Erythroblast (primary cell): ENCODE results near the gene DEF6.

Experiments used
- GATA1 ChIP-seq: IDR thresholded peaks from 2 replicates; pipeline ENCODE4 v1.6.1; 2011; ENCODE audit warnings: low read depth, mild to moderate bottlenecking, control low read depth, low read length, moderate library complexity
- POLR2A ChIP-seq: IDR thresholded peaks from 2 replicates; pipeline ENCODE4 v1.6.1; 2011; ENCODE audit warnings: mild to moderate bottlenecking, low read length

DNA sequence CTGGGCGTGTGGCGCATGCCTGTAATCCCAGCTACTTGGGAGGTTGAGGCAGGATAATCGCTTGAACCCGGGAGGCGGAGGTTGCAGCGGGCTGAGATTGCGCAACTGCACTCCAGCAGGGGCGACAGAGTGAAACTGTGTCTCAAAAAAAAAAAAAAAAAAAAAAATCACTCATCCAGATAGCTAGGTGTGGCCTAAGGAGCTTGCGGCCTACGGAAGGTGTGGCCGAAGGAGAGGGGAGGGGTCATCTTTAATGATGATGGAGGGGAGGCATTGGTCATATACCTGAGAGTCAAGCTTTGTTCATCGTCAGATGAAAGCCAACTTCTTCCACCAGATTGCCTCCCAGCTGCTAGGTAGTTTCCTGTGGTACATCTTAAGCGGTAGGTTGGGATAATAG is 43.9 kb downstream of the DEF6 start:
- no peak for TF ChIP-seq GATA1
- TF ChIP-seq POLR2A, result no peak
